Activated CD8-positive, alpha-beta memory T cell treated with anti-CD3 and anti-CD28 coated beads, Interleukin-2, amount 50 U/mL, for 1 hour (primary cell): ENCODE results near the gene DEPDC1B.
"Not testable (repeated sequence)": the region's sequence is repeated elsewhere in the genome, so short reads cannot be mapped to it uniquely, and the experiment has no call there.

Source experiments
- DNase-seq: peaks from one replicate; pipeline ENCODE4 v3.0.0-alpha.2; 2020; ENCODE audit errors: extremely low read depth

DEPDC1B gene

DNA sequence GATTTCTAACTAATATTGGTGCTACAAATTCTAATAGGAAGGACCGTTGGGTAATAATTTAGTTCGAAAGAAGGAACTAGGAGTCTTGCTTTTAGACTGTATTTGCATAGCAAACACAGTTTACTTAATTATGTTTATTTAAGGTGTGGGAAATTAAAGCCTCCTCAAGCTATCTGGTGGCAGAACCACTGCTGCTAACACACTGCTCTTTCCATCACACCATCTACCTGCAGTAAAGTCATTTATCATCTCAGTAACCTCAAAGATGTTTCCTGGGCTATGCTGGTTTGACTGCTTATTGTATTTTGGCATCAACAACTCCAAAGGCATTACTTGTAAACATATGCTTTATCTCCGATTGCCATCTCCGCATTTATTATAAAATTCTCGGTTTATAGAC lies 114.3 kb downstream of the DEPDC1B start:
- DNase-seq = no peak

DNA sequence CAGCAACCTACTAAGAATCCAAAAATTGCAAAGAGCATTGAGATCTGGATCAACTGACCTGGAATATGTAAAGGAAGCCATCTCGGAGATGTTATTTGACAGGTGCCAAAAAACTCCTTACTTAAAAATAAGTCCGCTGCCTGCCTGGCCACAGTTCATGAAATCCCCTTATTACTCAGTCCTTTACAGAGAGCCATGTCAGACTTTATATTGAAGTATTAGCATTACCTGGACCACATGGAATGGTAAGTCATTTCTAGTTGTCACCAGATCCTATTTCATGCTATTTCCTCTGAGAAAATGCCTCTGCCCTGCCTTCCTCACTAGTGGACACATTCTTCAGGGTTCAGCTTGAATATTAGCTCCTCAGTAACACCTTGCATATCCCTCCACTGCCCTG lies 115.7 kb downstream of the DEPDC1B start:
- no peak for DNase-seq

DNA sequence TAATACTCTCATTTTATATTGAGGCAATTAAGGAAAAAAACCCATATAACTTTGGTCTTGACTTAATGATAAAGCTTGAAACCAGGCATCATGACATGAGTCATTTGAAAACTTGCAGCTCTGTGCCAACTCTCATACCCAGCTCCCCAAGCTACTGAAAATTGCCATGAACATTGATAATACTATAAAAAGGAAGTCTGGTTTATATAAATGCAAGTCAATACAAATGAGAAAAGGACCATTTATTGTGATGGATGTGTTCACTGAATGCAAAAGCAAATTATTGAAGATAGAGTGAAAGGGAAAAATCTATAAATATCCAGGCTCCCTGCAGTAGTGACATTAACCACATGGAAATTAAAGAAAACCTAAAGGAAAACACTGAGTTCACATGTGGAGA lies 116.3 kb downstream of the DEPDC1B start:
- DNase-seq = no peak

DNA sequence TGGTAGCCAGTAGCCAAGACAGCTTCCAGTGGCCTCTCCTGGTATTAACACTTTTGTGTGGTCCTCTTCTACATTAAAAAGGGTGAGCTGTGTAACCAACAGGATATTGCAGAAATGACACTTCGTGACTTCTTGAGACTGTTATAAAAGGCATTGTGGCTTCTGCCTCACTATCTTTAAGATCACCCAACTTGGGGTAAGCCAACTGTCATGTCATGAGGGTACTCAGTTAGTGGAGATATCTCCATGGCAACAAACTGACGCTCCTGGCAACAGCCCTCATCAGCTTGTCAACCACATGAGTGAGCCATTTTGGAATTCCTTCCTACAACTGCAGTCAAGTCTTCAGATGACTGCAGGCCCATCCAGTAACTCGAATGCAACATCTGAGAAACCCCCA lies 121.7 kb downstream of the DEPDC1B start:
- DNase-seq = no peak

DNA sequence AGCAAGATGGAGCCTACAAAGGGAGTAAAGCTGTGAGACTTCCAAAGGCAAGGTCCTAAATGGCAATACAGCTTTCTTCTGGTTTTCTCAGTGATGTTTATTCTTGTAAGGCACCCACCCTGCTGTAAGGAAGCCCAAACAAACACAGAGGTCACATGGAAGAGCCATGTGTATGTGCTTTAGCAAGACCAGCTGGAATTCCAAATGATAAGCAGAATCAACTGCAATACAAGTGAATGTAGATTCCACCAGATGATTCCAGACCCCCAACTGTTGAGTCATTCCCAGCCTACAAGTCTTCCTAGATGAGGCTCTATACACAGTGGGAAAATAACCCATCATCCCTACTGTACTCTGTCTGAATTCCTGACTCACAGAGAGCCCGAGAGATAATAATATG lies 122.8 kb downstream of the DEPDC1B start:
- DNase-seq = no peak

DNA sequence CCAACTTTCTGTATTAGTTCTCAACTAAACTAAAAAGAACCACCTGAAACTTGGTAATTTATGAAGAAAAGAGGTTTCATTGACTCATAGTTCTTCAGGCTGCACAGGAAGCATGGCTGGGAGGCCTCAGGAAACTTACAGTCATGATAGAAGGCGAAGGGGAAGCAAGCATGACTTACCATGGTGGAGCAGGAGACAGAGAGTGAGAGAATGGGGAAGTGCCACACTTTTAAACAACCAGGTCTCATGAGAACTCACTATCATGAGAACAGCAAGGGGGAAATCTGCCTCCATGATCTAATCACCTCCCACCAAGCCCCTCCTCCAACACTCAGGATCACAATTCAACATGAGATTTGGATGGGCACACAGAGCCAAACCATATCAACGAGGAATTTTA lies 123.5 kb downstream of the DEPDC1B start:
- DNase-seq = no peak

DNA sequence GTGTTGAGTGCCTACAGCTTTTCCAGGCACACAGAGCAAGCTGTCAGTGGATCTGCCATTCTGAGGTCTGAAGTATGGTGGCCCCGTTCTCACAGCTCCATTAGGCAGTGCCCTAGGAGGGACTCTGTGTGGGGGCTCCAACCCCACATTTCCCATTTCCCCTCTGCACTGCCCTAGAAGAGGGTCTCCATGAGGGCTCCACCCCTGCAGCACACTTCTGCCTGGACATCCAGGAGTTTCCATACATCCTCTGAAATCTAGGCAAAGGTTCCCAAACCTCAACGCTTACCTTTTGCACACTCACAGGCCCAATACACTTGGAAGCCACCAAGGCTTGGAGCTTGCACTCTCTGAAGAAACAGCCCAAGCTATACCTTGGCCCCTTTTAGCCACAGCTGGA lies 131.3 kb downstream of the DEPDC1B start:
- no peak for DNase-seq

DNA sequence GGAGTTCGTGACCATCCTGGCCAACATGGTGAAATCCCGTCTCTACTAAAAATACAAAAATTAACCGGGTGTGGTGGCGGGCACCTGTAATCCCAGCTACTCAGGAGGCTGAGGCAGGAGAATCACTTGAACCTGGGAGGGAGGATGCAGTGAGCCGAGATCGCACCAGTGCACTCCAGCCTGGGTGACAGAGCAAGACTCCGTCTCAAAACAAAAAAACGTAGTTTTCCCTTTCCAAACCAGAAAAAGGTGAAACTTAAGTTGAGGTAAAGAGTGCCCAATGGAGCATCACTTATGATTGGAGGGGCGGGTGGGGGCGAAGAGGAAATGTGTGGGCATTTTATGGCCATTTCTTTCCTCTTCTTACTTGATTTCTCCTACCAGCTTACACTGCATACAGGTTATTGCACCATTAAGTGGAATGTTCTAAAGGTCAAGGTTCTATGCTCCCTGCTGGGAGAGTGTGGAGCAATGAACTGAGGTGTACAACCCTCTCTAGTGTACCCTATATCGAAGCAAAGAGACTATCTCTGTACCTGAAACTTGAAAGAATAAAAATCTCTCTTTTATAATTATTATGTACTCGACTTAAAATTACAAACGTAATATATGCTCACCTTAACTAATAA lies 136.2 kb downstream of the DEPDC1B start:
- DNase-seq = no peak

DNA sequence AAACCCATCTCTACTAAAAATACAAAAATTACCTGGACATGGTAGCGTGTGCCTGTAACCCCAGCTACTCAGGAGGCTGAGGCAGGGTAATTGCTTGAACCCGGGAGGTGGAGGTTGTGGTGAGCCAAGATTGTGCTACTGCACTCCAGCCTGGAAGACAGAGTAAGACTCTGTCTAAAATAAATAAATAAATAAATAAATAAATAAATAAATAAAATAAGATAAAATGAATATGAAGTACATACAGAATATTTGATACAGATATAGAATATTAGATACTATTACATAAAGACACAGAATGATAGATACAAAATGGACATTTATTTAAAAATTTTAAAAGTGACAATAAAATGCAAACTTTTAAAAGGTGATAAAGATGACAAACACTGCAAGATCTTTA lies 146.7 kb downstream of the DEPDC1B start:
- not testable (repeated sequence) for DNase-seq

DNA sequence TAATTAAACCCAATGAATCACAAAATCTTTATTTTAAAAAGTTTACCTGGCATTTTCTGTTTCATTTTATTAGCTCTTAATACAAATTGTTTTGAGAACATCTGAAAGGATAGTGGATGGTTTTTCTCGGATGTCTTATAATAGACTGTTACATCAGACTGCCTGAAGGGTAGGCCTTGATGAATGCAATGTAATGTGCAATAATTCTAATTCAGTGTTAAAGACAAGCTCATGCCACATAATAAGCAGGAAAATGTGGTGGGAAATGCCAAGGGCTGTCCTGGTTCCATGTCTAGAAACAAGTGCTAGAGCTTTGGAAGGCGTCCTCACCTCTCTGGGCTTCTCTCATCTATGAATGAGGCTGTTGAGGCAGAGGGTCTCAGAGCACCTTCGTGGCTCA lies 148.1 kb downstream of the DEPDC1B start:
- DNase-seq = no peak

DNA sequence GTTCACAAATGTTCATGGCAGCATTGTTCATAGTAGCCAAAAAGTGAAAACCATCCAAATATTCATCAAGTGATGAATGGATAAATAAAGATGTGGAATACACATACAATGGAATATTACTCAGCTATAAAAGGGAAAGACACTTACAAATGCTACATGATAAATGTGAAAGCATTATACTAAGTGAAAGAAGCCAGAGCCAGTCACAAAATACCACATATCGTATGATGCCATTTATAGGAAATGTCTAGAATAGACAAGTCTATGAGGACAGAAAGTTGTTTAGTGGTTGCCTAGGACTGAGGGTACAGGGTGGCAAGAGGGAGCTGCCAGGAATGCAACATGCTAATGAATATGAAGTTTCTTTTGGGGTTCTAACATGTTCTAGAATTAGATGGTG lies 148.7 kb downstream of the DEPDC1B start:
- DNase-seq = no peak

DNA sequence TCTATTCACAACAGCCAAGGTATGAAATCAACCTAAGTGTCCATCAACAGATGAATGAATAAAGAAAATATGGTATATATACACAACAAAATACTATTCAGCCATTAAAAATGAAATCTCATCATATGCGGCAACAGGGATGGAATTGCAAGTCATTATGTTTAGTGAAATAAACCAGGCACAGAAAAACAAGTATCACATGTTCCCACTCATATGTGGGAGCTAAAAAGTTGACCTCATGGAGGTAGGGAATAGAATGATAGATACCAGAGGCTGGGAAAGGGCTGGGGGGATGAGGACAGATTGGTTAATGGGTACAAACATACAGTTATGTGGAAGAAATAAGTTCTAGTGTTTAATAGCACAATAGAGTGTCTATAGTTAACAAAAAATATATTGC lies 149.7 kb downstream of the DEPDC1B start:
- no peak for DNase-seq

DNA sequence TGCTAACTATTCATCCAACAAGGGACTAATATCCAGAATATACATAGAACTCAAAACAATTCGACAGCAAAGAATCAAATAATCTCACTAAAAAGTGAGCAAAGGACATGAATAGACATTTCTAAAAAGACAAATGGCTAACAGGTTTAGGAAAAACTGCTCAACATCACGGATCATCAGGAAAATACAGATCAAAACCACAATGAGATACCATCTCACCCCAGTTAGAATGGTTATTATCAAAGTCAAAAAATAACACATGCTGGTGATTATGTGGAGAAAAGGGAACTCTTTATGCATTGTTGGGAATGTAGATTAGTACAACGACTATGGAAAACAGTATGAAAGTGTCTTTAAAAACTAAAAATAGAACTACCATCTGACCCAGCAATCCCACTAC lies 150.1 kb downstream of the DEPDC1B start:
- no peak for DNase-seq
